Smooth muscle cell (in vitro differentiated cells): ENCODE results near the gene PNLIPRP3. TPM values are rescaled to one million over a fixed set of nuclear protein-coding genes. Genes with fewer than 3 reads are reported as not detected.

Experiments
- polyA plus RNA-seq: library from polyadenylated mRNA; unstranded; fragments of >200 nt; fragmentation: Nextera tagmentation; extraction: Ambion mirVana; gene quantifications from 2 replicates; pipeline ENCODE4 v1.2.1, GENCODE V29; 2016
- small RNA-seq: library from RNA; depleted of rRNA; stranded (forward); fragments of <200 nt; gene quantifications from one replicate; pipeline ENCODE3, GENCODE V24; 2014
- total RNA-seq: library from RNA; depleted of rRNA; stranded (reverse); fragments of >200 nt; gene quantifications from 2 replicates; pipeline ENCODE4 v1.2.3, GENCODE V29; 2014

PNLIPRP3 gene
- total and polyA plus RNA-seq, 2 experiments from 2014 or later: 0.31 TPM; not detected in 1

Small RNAs within 50 kb of the gene (small RNA-seq; reads per million reads assigned to genes)
- gene SNRPGP6: not detected

Other genes with a start within 250 kb of the PNLIPRP3 start
- 1.9 and 3.1 TPM in 2 replicates for gene GFRA1, start 154.6 kb upstream of the PNLIPRP3 start, total RNA-seq
- gene GFRA1, start 154.6 kb upstream of the PNLIPRP3 start, polyA plus RNA-seq: 1.2 and 1.3 TPM in 2 replicates
- not detected in 2 replicates for gene CCDC172, start 103.4 kb upstream of the PNLIPRP3 start, total RNA-seq
- not detected in 2 replicates for gene CCDC172, start 103.4 kb upstream of the PNLIPRP3 start, polyA plus RNA-seq
- gene PNLIP, start 118.1 kb downstream of the PNLIPRP3 start, total RNA-seq: not detected in 2 replicates
- gene PNLIP, start 118.1 kb downstream of the PNLIPRP3 start, polyA plus RNA-seq: not detected in 2 replicates
- not detected in 2 replicates for gene PNLIPRP1, start 163.1 kb downstream of the PNLIPRP3 start, total RNA-seq
- gene PNLIPRP1, start 163.1 kb downstream of the PNLIPRP3 start, polyA plus RNA-seq: not detected in 2 replicates
- not detected in 2 replicates for gene PNLIPRP2, start 193.1 kb downstream of the PNLIPRP3 start, total RNA-seq
- not detected in 2 replicates for gene PNLIPRP2, start 193.1 kb downstream of the PNLIPRP3 start, polyA plus RNA-seq